ENCODE data around the gene GRIN3B.

Gene GRIN3B

DNA sequence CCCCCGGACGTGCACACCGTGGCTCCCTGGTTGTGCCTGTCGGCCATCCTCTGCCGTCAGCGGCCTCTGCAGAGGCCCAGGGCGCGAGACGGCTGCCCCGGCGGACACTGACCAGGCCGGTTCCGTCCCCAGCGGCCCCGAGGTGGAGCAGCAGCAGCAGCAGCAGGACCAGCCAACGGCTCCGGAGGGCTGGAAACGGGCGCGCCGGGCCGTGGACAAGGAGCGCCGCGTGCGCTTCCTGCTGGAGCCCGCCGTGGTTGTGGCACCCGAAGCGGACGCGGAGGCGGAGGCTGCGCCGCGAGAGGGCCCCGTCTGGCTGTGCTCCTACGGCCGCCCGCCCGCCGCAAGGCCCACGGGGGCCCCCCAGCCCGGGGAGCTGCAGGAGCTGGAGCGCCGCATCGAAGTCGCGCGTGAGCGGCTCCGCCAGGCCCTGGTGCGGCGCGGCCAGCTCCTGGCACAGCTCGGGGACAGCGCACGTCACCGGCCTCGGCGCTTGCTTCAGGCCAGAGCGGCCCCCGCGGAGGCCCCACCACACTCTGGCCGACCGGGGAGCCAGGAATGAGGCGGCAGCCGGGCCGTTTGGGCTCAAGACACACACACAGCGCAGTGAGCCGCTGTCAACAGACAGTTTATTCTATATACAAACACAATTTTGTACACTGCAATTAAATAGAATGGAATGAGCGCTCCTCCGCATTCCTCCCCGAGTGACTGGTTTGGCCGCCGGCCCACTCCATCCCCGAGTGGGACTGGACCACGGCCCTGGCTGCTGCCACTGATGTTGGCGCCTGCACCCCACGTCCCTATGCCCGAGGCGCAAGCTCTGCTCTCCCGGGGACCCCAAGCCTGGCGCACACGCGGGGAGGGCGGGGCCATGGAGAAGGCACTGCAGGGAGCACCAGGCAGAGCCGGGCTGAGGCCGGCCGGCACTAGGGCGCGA, 9.1 kb downstream of the GRIN3B start:
- no peak overlapping the region for H3K56ac ChIP-seq (ENCODE audit: low read length)
- H3K18ac ChIP-seq (ENCODE audit: low read length), result no peak overlapping the region
- DNase-seq, result no peak
- no peak overlapping the region for H3K27ac ChIP-seq (ENCODE audit: low read depth, low read length)
- H3K4me3 ChIP-seq (ENCODE audit: low read length), result no peak overlapping the region
- no peak overlapping the region for H2BK5ac ChIP-seq (ENCODE audit: low read length)
- no peak overlapping the region for H3K23ac ChIP-seq (ENCODE audit: low read length)
- H3K36me3 ChIP-seq (ENCODE audit: control insufficient read depth, insufficient read depth, low read length), result peaks cover 2% of the 10 kb centered on the region
- H2BK120ac ChIP-seq (ENCODE audit: low read depth, low read length), result no peak overlapping the region
- H2AK5ac ChIP-seq (ENCODE audit: low read length), result no peak overlapping the region
- no peak overlapping the region for H4K5ac ChIP-seq (ENCODE audit: low read length)
- H3K4me2 ChIP-seq (ENCODE audit: low read length), result no peak overlapping the region
- H3K9ac ChIP-seq (ENCODE audit: low read length), result no peak overlapping the region
- H3K4ac ChIP-seq (ENCODE audit: low read depth, low read length), result no peak overlapping the region
- no CpG with 5 or more reads among the region's 92 CpGs for WGBS (ENCODE audit: extremely low coverage, insufficient coverage, low lambda C conversion rate)
- H3K4me1 ChIP-seq (ENCODE audit: control insufficient read depth, low read depth, low read length), result no peaks in the 10 kb centered on the region
- H3K27me3 ChIP-seq (ENCODE audit: insufficient read depth, low read length, poor library complexity), result no peaks in the 10 kb centered on the region
- H3K79me2 ChIP-seq (ENCODE audit: control insufficient read depth, insufficient read depth, low read length), result peaks cover 5% of the 10 kb centered on the region
- no peak overlapping the region for H4K8ac ChIP-seq (ENCODE audit: low read depth, low read length)
- no peak overlapping the region for H2BK15ac ChIP-seq (replicated peaks; ENCODE audit: low read depth)
- peaks cover 7% of the 10 kb centered on the region for H3K79me1 ChIP-seq (ENCODE audit: low read length)

DNA sequence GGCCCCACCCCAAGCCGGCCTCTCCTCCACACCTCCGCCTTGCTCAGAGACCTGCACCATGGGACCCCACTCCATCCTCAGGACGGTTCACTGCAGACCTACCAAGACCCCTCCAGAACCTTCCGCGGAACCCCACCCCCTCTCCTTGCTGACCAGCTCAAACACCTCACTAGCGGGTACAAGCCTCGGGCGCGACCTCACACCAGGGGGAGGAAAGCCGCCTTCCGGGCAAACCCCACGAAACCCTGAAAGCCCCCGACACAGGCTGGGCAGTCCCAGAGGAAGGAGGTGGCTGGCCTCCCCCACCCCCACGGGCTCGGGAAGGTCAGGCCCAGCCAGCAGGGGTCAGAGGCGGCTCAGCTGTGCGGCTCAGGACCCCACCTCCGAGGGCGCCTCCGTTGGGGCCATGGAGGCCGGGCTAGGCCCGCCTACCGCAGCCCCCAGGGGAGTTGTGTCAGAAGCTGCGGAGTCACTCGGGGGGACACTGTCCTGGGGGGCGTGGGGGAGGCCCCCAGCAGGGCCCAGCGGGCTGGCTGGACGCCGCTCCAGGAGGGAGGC, 9.8 kb downstream of the GRIN3B start:
- Histone ChIP-seq H2BK5ac (ENCODE audit: low read length) (no peak overlapping the region), H3K27ac (ENCODE audit: low read depth, low read length) (no peak overlapping the region)
- WGBS (ENCODE audit: extremely low coverage, insufficient coverage, low lambda C conversion rate), result no CpG with 5 or more reads among the region's 29 CpGs

DNA sequence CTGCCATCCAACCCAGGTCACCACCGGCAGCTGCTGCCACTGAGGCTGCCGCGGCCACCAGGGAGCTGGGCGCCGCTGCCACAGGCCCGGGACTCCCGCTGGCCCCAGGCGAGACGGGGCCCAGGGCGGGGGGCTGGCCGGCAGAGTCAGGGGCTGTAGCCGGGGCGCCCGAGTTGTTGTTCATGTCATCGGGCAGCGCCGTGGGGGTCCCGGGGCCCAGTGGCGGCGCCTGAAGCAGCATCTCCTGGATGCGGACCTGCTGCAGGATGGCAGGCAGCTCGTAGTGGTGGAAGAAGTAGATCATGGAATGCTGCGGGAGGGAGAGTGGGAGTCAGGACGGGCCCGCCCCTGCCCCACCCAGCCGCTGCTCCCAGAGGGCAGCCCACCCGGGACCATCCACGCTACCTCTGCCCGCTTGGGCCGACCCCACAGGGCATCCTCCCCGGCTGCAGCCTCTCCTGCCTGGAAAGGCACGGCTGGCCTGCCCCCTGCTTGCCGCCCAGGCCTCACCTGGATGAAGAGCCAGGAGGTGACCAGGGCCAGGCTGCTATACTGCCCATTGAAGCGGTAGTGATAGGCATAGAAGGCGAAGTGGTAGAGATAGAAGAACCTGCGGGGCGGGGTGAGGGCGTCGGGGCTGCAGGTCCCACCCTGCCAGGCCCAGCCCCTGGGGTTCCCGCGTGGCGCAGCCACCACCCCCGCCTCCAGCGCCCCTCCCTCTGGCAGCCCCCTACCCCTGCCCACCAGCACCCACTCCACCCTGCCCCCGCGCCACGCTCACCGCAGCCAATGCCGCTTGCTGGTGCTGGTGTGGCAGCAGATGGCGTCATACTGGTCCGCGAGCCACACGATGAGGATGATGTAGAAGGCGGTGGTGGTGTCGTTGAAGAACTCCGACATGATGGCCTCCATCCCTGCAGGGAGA, 10.6 kb downstream of the GRIN3B start:
- no peak overlapping the region for H4K8ac ChIP-seq (ENCODE audit: low read depth, low read length)
- H3K4me3 ChIP-seq (ENCODE audit: low read length), result no peak overlapping the region
- H2BK120ac ChIP-seq (ENCODE audit: low read depth, low read length), result no peak overlapping the region
- H3K18ac ChIP-seq (ENCODE audit: low read length), result no peak overlapping the region
- H2BK15ac ChIP-seq (replicated peaks; ENCODE audit: low read depth), result no peak overlapping the region
- no CpG with 5 or more reads among the region's 56 CpGs for WGBS (ENCODE audit: extremely low coverage, insufficient coverage, low lambda C conversion rate)
- no peak overlapping the region for H3K27ac ChIP-seq (ENCODE audit: low read depth, low read length)
- no peak overlapping the region for H3K4me2 ChIP-seq (ENCODE audit: low read length)
- H3K79me1 ChIP-seq (ENCODE audit: low read length), result peaks cover 17% of the 10 kb centered on the region
- no peak overlapping the region for H3K9ac ChIP-seq (ENCODE audit: low read length)
- H3K4ac ChIP-seq (ENCODE audit: low read depth, low read length), result no peak overlapping the region
- no peak overlapping the region for H3K23ac ChIP-seq (ENCODE audit: low read length)
- no peaks in the 10 kb centered on the region for H3K4me1 ChIP-seq (ENCODE audit: control insufficient read depth, low read depth, low read length)
- no peak for DNase-seq
- peaks cover 20% of the 10 kb centered on the region for H3K79me2 ChIP-seq (ENCODE audit: control insufficient read depth, insufficient read depth, low read length)
- no peak overlapping the region for H2AK5ac ChIP-seq (ENCODE audit: low read length)
- H3K27me3 ChIP-seq (ENCODE audit: insufficient read depth, low read length, poor library complexity), result no peaks in the 10 kb centered on the region
- no peak overlapping the region for H2BK5ac ChIP-seq (ENCODE audit: low read length)
- H3K36me3 ChIP-seq (ENCODE audit: control insufficient read depth, insufficient read depth, low read length), result peaks cover 2% of the 10 kb centered on the region
- no peak overlapping the region for H3K56ac ChIP-seq (ENCODE audit: low read length)
- H4K5ac ChIP-seq (ENCODE audit: low read length), result no peak overlapping the region

More for the DNA sequence above, 9.8 kb downstream of the GRIN3B start:
- DNase-seq, result no peak
- no peaks in the 10 kb centered on the region for H3K27me3 ChIP-seq (ENCODE audit: insufficient read depth, low read length, poor library complexity)
- H2BK15ac ChIP-seq (replicated peaks; ENCODE audit: low read depth), result no peak overlapping the region
- H3K56ac ChIP-seq (ENCODE audit: low read length), result no peak overlapping the region
- H4K5ac ChIP-seq (ENCODE audit: low read length), result no peak overlapping the region
- H3K23ac ChIP-seq (ENCODE audit: low read length), result no peak overlapping the region
- peaks cover 10% of the 10 kb centered on the region for H3K79me1 ChIP-seq (ENCODE audit: low read length)
- H3K18ac ChIP-seq (ENCODE audit: low read length), result no peak overlapping the region
- H3K36me3 ChIP-seq (ENCODE audit: control insufficient read depth, insufficient read depth, low read length), result peaks cover 2% of the 10 kb centered on the region
- H3K9ac ChIP-seq (ENCODE audit: low read length), result no peak overlapping the region
- peaks cover 12% of the 10 kb centered on the region for H3K79me2 ChIP-seq (ENCODE audit: control insufficient read depth, insufficient read depth, low read length)
- H3K4me3 ChIP-seq (ENCODE audit: low read length), result no peak overlapping the region
- no peak overlapping the region for H3K4me2 ChIP-seq (ENCODE audit: low read length)
- no peaks in the 10 kb centered on the region for H3K4me1 ChIP-seq (ENCODE audit: control insufficient read depth, low read depth, low read length)
- H3K4ac ChIP-seq (ENCODE audit: low read depth, low read length), result no peak overlapping the region
- H4K8ac ChIP-seq (ENCODE audit: low read depth, low read length), result no peak overlapping the region
- H2BK120ac ChIP-seq (ENCODE audit: low read depth, low read length), result no peak overlapping the region
- H2AK5ac ChIP-seq (ENCODE audit: low read length), result no peak overlapping the region

DNA sequence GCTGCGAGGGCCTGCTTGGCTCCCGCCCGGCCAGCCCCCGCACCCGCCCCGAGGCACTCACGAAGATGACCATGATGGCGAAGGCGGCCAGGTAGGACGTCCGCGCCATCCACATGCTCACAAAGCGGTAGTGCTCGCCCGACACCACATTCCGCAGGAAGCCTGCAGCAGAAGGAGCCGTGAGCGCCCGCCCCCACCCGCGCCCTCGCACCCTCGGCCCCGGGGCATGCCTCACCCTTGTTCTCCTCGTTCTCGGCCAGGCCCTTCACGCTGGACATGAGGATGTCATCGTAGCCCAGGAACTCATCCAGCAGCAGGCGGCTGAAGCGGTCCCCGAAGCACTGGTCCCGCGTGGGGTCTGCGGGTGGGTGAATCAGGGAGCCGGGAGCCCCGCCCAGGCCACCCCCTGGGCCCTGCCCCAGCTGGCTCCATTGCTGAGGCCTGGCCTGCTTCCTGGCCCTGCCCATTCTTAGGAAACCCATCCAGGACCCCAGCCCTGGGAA, 11.7 kb downstream of the GRIN3B start:
- Histone ChIP-seq H3K79me1 (ENCODE audit: low read length) (peaks cover 25% of the 10 kb centered on the region), H3K4ac (ENCODE audit: low read depth, low read length) (no peak overlapping the region), H3K4me2 (ENCODE audit: low read length) (no peak overlapping the region), H3K23ac (ENCODE audit: low read length) (no peak overlapping the region), H3K4me3 (ENCODE audit: low read length) (no peak overlapping the region), H2BK15ac (replicated peaks; ENCODE audit: low read depth) (no peak overlapping the region), H3K27ac (ENCODE audit: low read depth, low read length) (no peak overlapping the region), H2BK5ac (ENCODE audit: low read length) (no peak overlapping the region), H3K79me2 (ENCODE audit: control insufficient read depth, insufficient read depth, low read length) (peaks cover 29% of the 10 kb centered on the region), H3K9ac (ENCODE audit: low read length) (no peak overlapping the region), H3K56ac (ENCODE audit: low read length) (no peak overlapping the region), H3K18ac (ENCODE audit: low read length) (no peak overlapping the region), H2BK120ac (ENCODE audit: low read depth, low read length) (no peak overlapping the region), H4K5ac (ENCODE audit: low read length) (no peak overlapping the region), H2AK5ac (ENCODE audit: low read length) (no peak overlapping the region), H3K4me1 (ENCODE audit: control insufficient read depth, low read depth, low read length) (peaks cover 4% of the 10 kb centered on the region), H3K36me3 (ENCODE audit: control insufficient read depth, insufficient read depth, low read length) (peaks cover 2% of the 10 kb centered on the region), H4K8ac (ENCODE audit: low read depth, low read length) (no peak overlapping the region), H3K27me3 (ENCODE audit: insufficient read depth, low read length, poor library complexity) (no peaks in the 10 kb centered on the region)
- DNase-seq, result no peak
- WGBS (ENCODE audit: extremely low coverage, insufficient coverage, low lambda C conversion rate), result no CpG with 5 or more reads among the region's 36 CpGs

DNA sequence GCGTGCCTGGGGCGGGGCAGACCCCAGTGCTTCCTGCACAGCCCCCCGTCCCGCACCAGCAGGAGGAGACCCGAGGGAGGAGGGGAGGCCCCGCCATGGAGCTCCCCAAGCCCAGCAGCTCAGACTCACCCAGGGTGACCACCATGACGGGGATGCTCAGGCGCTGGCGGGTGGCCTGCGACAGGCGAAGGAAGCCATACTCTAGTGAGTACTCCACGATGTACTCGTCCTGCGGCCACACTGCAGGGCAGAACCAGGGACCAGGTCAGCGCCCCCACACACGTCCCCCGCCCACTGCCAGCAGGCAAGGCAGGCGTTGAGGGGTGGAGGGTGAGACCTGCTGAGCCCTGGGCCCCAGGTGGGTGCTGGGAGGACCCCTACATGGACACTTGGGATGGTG, 12.1 kb downstream of the GRIN3B start:
- Histone ChIP-seq H3K4ac (ENCODE audit: low read depth, low read length) (no peak overlapping the region), H3K9ac (ENCODE audit: low read length) (no peak overlapping the region), H3K18ac (ENCODE audit: low read length) (no peak overlapping the region), H3K4me1 (ENCODE audit: control insufficient read depth, low read depth, low read length) (peaks cover 4% of the 10 kb centered on the region), H2BK15ac (replicated peaks; ENCODE audit: low read depth) (no peak overlapping the region), H3K79me2 (ENCODE audit: control insufficient read depth, insufficient read depth, low read length) (peaks cover 34% of the 10 kb centered on the region), H3K56ac (ENCODE audit: low read length) (no peak overlapping the region), H2BK120ac (ENCODE audit: low read depth, low read length) (no peak overlapping the region), H2BK5ac (ENCODE audit: low read length) (no peak overlapping the region), H4K5ac (ENCODE audit: low read length) (no peak overlapping the region), H3K23ac (ENCODE audit: low read length) (no peak overlapping the region), H4K8ac (ENCODE audit: low read depth, low read length) (no peak overlapping the region), H3K4me3 (ENCODE audit: low read length) (no peak overlapping the region), H2AK5ac (ENCODE audit: low read length) (no peak overlapping the region), H3K27me3 (ENCODE audit: insufficient read depth, low read length, poor library complexity) (no peaks in the 10 kb centered on the region), H3K4me2 (ENCODE audit: low read length) (no peak overlapping the region), H3K27ac (ENCODE audit: low read depth, low read length) (no peak overlapping the region), H3K36me3 (ENCODE audit: control insufficient read depth, insufficient read depth, low read length) (peaks cover 2% of the 10 kb centered on the region), H3K79me1 (ENCODE audit: low read length) (peaks cover 27% of the 10 kb centered on the region)
- no peak for DNase-seq
- WGBS (ENCODE audit: extremely low coverage, insufficient coverage, low lambda C conversion rate), result no CpG with 5 or more reads among the region's 18 CpGs

All from mesendoderm (in vitro differentiated cells).